Tibial nerve (tissue), 4 donors: Measurements from ENCODE around the gene FICD. TPM values are rescaled to one million over a fixed set of nuclear protein-coding genes. Genes with fewer than 3 reads are reported as not detected.

Experiments used
- DNase-seq, 2 donors: peaks; one replicate each; pipeline ENCODE4 v3.0.0-alpha.2; 2019; ENCODE audit warnings: low spot score in 2 of 2
- H3K27ac ChIP-seq, 4 donors: fragments of 200-600 bp; sonication (generic) in 3 of 4; one replicate each; pipeline ENCODE4 v1.5.1; 2017 to 2019; ENCODE audit warnings: mild to moderate bottlenecking in 1 of 4
- H3K27me3 ChIP-seq, 2 donors: fragments of 200-600 bp; sonication (generic) in 1 of 2; one replicate each; pipeline versions ENCODE4 v1.5.1 to v1.6.0; 2017 to 2019
- H3K36me3 ChIP-seq, 3 donors: fragments of 200-600 bp; sonication (generic); one replicate each; pipeline ENCODE4 v1.5.1; 2018 to 2019
- H3K4me1 ChIP-seq, 4 donors: fragments of 200-600 bp; sonication (generic) in 3 of 4; one replicate each; pipeline ENCODE4 v1.5.1; 2017 to 2019
- H3K4me3 ChIP-seq, 4 donors: fragments of 200-600 bp; sonication (generic) in 3 of 4; one replicate each; pipeline ENCODE4 v1.5.1; 2017 to 2019; ENCODE audit warnings: mild to moderate bottlenecking in 1 of 4, moderate library complexity in 1 of 4
- H3K9me3 ChIP-seq, 4 donors: fragments of 200-600 bp; sonication (generic) in 3 of 4; one replicate each; pipeline ENCODE4 v1.5.1; 2017 to 2019
- CTCF ChIP-seq, 5 experiments: fragments of 200-600 bp in 3 of 5; fragments of 450-650 bp in 2 of 5; sonication (generic) in 3 of 5; IDR thresholded peaks; one replicate each; pipeline ENCODE4 v1.5.1; 2016 to 2019; ENCODE audit warnings: antibody characterized with exemption in 5 of 5, mild to moderate bottlenecking in 3 of 5, moderate library complexity in 2 of 5
- EP300 ChIP-seq, 2 donors: sonication (generic); formaldehyde crosslinking; IDR thresholded peaks; one replicate each; pipeline ENCODE4 v1.6.1; 2017; ENCODE audit warnings: antibody characterized with exemption in 2 of 2, mild to moderate bottlenecking in 1 of 2
- POLR2A ChIP-seq, 2 donors: fragments of 450-650 bp; IDR thresholded peaks; one replicate each; pipeline ENCODE4 v1.6.1; 2017; ENCODE audit warnings: antibody characterized with exemption in 2 of 2, mild to moderate bottlenecking in 2 of 2, moderate library complexity in 2 of 2
- WGBS, 2 donors: methylation state at CpG; one replicate each; pipeline ENCODE4 v1.1.5; 2018; 5-methylcytosine and 5-hydroxymethylcytosine counted together
- total RNA-seq, 4 donors: library from RNA; depleted of rRNA; stranded (reverse); fragments of >200 nt; gene quantifications; one replicate each; pipeline ENCODE4 v1.1.0, GENCODE V29; 2016

FICD gene
- total RNA-seq, 4 donors from 2014 or later, result 4.8 to 13.2 (median 8.3) TPM

- WGBS, 2 donors, result 28 to 32% methylated on average over 19 of the region's 19 CpGs
- H3K4me3 ChIP-seq, result peak overlapping the region; percentile 11 to 86 (median 76)
- no peak for DNase-seq
- no peaks in the 10 kb centered on the region for H3K9me3 ChIP-seq
- peak overlapping the region in 2 of 4 donors; percentile 12 to 75 for H3K27ac ChIP-seq
- no peak for TF ChIP-seq EP300 (IDR thresholded peaks at IDR 0.05)
- no peak for TF ChIP-seq POLR2A (IDR thresholded peaks at IDR 0.05)
- H3K4me1 ChIP-seq, result peaks cover 0 to 32% (median 10%) of the 10 kb centered on the region in 4 donors
- peaks cover 0 to 22% (median 9%) of the 10 kb centered on the region in 3 donors for H3K36me3 ChIP-seq
- no peaks in the 10 kb centered on the region for H3K27me3 ChIP-seq
Measured at GRCh38 chr12:108514468-108514972, 557 bp upstream of the FICD start.

- H3K27me3 ChIP-seq, result no peaks in the 10 kb centered on the region
- H3K36me3 ChIP-seq, result peaks cover 0 to 36% (median 9%) of the 10 kb centered on the region in 3 donors
- H3K4me1 ChIP-seq, result peaks cover 0 to 32% (median 10%) of the 10 kb centered on the region in 4 donors
- WGBS, 2 donors, result 45 to 52% methylated on average over 5 of the region's 5 CpGs
- DNase-seq, result no peak
- H3K27ac ChIP-seq, result peak overlapping the region in 2 of 4 donors; percentile 75
- no peaks in the 10 kb centered on the region for H3K9me3 ChIP-seq
- TF ChIP-seq CTCF (IDR thresholded peaks at IDR 0.05), result no peak
- no peak for TF ChIP-seq EP300 (IDR thresholded peaks at IDR 0.05)
- TF ChIP-seq POLR2A (IDR thresholded peaks at IDR 0.05), result no peak
- peak overlapping the region; percentile 70 to 99 (median 84) for H3K4me3 ChIP-seq
Measured at GRCh38 chr12:108515916-108516315, 839 bp downstream of the FICD start.

DNA sequence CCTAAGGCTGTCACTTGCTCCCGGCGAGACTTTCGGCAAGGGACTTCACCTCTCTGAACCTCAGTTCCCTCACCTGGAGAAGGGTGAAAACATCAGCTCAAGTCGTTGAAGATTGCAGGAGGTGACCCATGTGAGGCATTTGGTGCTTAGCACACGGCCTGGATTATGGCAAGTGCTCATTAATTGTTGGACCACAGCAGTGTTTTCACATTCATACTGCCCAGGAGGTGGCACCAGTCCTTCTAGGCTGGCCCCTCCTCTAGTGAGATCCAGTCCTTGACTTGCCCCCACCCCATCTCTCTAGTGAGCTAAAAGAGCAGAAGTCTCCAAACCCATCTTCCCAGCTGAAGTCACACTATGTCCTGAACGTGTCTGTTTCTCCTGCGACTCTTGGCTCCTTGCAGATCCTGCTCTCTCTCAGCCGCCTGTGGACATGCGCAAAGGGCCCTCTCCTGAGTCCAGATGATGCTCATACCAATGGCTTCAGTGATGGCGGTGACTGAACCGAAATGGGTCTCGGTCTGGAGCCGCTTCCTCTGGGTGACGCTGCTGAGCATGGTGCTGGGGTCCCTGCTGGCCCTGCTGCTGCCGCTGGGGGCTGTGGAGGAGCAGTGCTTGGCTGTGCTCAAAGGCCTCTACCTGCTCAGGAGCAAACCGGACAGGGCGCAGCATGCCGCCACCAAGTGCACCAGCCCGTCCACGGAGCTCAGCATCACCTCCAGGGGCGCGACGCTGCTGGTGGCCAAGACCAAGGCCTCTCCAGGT, 1.6 kb downstream of the FICD start:
- H3K4me1 ChIP-seq, result peaks cover 0 to 29% (median 10%) of the 10 kb centered on the region in 4 donors
- H3K9me3 ChIP-seq, result no peaks in the 10 kb centered on the region
- TF ChIP-seq CTCF (IDR thresholded peaks at IDR 0.05) (no peak), EP300 (IDR thresholded peaks at IDR 0.05) (no peak), POLR2A (IDR thresholded peaks at IDR 0.05) (no peak)
- DNase-seq, result no peak
- 88 to 90% methylated on average over 23 of the region's 23 CpGs for WGBS, 2 donors
- H3K27me3 ChIP-seq, result no peaks in the 10 kb centered on the region
- H3K36me3 ChIP-seq, result peaks cover 2 to 43% (median 9%) of the 10 kb centered on the region in 3 donors
- no peak overlapping the region for H3K4me3 ChIP-seq
- peak overlapping the region in 1 of 4 donors; percentile 75 for H3K27ac ChIP-seq

GRCh38 chr12:108517288-108518100, 2.4 kb downstream of the FICD start:
- WGBS, 2 donors, result 76 to 84% methylated on average over 12 of the region's 12 CpGs
- Histone ChIP-seq H3K27me3 (no peaks in the 10 kb centered on the region), H3K27ac (no peak overlapping the region), H3K36me3 (peaks cover 2 to 51% (median 9%) of the 10 kb centered on the region in 3 donors), H3K9me3 (no peaks in the 10 kb centered on the region), H3K4me3 (no peak overlapping the region), H3K4me1 (peaks cover 0 to 22% (median 9%) of the 10 kb centered on the region in 4 donors)
- no peak for DNase-seq
- TF ChIP-seq POLR2A (IDR thresholded peaks at IDR 0.05) (no peak), EP300 (IDR thresholded peaks at IDR 0.05) (no peak), CTCF (IDR thresholded peaks at IDR 0.05) (no peak)

- 94 to 97% methylated on average over 19 to 24 of the region's 24 CpGs for WGBS, 2 donors
- DNase-seq, result no peak
- Histone ChIP-seq H3K4me1 (peaks cover 0 to 22% (median 9%) of the 10 kb centered on the region in 4 donors), H3K4me3 (no peak overlapping the region), H3K27me3 (no peaks in the 10 kb centered on the region), H3K36me3 (peaks cover 3 to 59% (median 14%) of the 10 kb centered on the region in 3 donors), H3K27ac (no peak overlapping the region), H3K9me3 (no peaks in the 10 kb centered on the region)
- TF ChIP-seq CTCF (IDR thresholded peaks at IDR 0.05), result no peak
- no peak for TF ChIP-seq EP300 (IDR thresholded peaks at IDR 0.05)
- no peak for TF ChIP-seq POLR2A (IDR thresholded peaks at IDR 0.05)
Measured at GRCh38 chr12:108518101-108518715, 3.1 kb downstream of the FICD start.
